GM21381 (cell line): Measurements from ENCODE around the gene ANGPTL4.
"Not testable (repeated sequence)": the region's sequence is repeated elsewhere in the genome, so short reads cannot be mapped to it uniquely, and the experiment has no call there.

Source experiments
- ATAC-seq: cut with Tn5 transposase; IDR thresholded peaks from one replicate; pipeline ENCODE4 v1.9.1; 2021; ENCODE audit warnings: mild to moderate bottlenecking, moderate library complexity; ENCODE audit not compliant: unreplicated experiment

Gene ANGPTL4

DNA sequence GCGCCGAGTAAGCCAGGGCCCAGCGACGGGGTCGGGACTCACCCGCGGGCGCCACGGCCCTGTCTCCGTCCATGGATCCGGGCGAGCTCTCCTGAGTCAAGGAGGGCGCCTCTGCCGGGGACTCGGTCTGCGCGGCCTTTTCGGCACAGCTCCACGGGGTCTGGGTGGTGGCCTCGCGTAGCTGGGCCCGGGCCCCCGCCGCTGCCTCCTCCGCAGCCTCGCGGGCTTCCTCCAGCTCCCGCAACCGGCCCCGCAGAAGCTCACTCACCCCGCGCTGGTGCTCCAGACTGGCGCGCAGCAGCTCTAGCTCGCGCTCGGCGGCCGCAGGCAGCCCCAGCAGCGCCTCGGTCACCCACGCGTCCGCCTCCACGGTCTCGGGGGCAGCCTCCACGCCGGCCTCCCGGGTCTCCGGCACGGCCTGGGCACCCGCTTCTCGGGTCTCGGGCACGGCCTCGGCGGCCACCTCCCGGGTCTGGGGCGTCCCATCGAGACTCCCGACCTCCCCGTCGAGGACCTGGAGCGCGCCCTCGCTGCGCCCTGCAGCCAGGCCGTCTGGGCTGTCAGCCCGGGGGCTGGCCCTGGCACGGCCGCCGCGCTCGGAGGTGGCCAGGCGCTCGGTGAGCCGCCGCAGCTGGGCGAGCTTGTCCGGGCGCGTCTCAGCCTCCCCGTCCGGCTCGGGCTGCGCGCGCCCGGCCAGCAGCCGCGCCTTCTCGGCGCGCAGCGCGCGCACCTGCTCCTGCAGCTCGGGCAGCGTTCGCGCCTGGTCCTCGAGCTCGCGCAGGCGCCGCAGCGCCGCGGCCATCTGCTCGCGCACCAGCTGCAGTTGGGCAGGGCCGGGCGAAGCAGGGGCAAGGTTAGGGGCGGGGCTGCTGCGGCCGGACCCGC, 29.3 kb upstream of the ANGPTL4 start:
- peak; percentile 56 for ATAC-seq

DNA sequence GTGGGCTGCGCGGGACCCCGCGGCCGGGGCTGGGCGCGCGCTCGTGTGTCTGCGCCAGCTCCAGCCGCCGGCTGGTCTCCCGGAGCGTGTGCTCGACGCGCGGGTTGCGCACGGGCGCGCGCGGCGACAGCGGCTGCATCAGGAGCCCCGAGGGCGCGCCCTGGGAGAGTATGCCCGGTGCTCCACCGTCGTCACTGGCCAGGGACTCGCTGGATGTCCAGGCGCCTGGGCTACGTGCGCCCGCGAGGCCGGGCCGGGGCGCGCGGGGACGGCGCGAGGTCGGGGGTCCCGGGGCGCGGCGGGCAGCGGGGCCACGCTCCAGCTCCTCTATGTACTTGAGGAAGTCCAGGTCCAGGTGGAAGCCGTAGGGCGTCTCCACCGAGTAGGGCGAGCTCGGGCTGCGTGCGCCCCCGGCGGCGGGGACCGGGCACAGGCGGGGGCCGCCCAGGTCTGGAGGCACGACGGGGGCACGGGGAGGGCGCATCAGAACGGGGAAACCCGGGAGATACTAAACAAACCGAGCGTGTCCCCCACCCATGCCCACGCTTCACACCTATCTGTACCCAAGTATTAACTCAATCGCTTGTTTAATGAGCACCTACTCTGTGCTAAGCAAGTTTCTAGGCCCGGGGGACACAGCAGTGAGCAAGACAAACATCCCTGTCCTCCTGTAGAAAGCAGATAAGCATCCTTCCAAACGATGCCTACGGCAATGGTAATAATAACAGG, 28.4 kb upstream of the ANGPTL4 start:
- ATAC-seq = peak; percentile 36

DNA sequence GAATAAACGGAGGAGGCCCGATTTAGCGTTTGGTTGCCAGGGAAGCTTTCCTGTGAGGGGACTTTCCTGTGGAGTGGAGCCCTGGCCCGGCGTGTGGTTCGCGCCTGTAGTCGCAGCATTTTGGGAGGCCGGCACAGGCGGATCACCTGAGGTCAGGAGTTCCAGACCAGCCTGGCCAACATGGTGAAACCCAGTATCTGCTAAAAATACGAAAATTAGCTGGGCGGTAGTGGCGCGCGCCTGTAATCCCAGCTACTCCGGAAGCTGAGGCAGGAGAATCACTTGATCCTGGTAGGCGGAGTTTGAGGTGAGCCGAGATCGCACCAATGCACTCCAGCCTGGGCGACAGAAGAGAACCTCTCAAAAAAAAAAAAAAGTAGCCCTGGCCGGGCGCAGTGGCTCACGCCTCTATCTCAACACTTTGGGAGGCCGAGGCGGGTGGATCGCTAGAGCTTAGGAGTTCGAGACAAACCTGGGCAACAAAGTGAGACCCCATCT, 27.8 kb upstream of the ANGPTL4 start:
- no peak for ATAC-seq

DNA sequence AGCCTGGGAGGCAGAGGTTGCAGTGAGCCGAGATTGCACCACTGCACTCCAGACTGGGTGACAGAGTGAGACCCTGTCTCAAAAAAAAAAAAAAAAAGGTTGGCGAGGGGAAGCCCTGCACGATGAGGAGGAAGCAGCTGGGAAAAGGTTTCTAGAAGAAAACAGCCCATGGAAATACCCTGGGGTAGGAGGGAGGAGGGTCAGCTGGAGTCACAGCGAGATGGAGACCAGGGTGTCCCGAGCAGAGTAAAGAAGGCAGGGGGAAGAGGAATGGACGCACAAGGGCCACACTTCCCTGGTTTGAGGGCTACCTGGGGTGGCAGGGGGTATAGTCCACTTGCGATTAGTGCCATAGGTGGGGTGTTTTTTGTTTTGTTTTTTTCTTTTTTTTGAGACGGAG, 27.3 kb upstream of the ANGPTL4 start:
- no peak for ATAC-seq

DNA sequence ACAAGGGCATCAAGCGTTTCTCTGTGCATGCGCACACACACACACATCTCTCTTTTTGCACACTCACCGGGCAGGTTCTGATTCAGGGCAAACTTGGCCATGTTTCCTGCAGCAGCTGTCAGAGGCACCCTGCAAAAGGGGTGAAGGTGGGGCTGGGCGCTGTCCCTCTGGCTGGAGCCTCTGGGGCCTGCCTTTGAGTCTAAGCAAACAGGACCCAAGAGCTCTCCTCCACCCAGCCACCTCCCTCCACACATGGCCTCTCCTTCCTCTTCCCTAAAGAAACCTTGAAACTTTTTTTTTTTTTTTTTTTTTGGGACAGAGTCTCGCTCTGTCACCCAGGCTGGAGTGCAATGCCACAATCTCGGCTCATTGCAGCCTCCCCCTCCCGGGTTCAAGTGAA, 26.2 kb upstream of the ANGPTL4 start:
- ATAC-seq = no peak

DNA sequence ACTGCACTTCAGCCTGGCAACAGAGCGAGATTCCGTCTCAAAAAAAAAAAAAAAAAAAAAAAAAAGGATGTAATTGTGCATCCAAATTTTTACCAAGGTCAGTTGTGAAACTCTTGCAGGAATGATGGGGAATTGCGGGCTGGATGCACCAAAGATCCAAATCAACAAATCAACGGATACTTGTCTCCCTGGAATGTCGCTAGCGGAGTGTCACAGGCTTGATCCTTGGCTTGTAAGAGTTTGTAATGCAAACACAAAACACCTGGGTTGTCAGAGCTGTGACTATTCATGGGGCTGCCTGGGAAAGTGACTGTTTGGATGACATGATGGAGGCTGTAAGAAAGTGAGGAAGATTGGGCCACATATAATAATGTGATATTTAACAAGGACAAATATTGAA, 25.1 kb upstream of the ANGPTL4 start:
- ATAC-seq = no peak

DNA sequence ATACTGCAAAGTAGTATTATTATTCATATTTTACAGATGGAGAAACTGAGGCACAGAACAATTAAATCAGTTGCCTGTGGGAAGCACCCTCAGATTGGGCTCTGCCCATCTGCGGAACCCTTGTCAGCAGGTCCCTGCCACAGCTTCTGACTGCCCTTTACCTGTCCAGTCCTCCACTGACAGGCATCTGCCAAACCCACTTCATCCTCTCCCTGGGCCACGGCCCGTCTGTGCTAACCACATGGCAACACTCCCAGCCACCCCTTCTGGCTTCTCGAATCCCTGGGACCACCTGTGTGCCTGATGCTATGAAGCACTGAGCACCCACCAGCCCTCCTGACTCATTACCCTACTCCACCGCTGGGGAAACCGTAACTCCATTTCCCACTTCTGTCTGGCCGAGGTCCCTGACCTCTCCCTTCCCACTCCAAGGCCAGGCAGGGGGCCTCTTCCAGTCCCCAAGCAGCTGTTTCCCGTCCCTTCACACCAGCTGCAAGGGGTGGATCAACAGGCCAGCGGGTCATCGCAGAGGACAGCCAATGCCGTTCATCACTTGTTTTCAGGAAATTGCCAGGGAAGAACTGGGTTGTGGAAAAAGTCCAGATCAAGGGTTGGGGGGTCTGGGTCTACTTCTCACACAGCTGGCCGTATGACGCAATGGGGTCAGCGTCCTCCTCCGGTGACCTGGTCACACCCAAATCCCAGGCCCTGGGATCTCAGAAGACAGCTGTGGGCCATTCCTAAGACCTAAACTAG, 23.4 kb upstream of the ANGPTL4 start:
- no peak for ATAC-seq

DNA sequence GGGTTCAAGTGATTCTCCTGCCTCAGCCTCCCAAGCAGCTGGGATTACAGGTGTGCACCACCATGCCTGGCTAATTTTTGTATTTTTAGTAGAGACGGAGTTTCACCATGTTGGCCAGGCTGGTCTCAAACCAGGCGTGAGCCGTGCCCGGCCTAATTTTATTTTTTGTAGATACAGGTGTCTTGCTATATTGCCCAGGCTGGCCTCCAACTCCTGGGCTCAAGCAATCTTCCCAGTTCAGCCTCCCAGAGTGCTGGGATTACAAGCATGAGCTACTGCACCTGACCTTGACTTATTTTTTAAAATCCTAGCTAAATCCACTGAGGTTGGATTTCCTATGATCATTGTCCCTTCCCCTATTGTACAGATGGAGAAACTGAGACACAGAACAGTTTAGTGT, 22.5 kb upstream of the ANGPTL4 start:
- ATAC-seq = not testable (repeated sequence)

DNA sequence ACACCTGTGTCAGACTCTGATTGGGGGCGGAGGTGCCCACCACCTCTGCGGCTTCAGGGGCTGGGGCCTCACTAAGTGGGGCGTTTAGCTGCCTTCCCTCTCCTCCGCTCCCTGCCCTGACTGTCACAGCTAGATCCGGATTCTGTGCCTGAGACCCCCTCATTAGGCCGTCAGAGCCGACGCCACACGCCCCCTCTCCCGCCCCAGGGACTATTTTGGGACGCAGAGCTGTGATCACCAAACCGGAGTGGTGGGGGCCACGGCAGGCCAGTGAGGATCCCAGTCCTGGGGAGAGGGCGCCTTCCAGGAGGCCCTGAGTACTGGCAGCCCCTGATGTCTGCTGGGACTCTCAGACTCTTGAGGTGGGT, 21.7 kb upstream of the ANGPTL4 start:
- ATAC-seq = no peak

DNA sequence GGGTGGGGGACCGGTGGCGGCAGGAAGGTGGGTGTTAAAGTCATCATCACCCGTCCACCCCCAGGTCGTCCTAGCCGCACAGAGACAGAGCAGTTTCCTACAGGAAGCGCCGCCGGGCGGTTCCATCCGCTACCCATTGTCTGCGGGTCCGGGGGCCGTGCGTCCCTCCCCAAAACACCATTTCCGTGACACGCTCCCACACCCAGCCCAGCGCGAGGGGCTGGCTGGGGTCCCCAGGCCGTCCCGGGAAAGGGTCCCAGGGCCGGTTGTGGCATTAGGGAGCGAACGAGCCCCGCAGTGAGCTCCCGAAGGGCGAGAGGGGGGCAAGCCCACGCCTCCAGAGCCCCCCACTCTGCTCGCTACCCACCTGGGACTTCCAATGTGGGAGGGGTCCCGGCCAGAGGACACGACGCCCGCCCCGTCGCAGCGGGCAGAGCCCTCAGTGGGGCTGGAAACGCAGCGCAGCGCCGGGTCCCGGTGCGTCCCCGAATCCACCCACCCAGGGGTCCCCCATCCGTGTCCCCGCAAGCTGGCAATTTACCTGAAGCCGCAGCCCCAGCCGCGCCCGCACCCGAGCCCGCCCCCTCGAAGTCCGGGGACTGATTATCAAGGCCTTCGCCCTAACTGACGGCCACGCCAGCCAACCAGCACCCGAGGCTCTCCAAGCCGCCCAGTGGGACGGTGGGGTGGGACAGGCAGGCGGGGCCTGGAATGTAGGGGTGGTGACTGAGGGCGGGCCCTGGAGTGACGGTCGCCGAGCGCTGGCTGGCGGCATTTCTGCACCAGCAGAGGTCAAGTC, 21.1 kb upstream of the ANGPTL4 start, which contains the start of gene KANK3:
TSS of gene KANK3 (minus strand) at position 579 of the 799 bp plus-strand sequence. CDS start 5,434 bp downstream, outside the sequence.
- ATAC-seq = peak; percentile 97

DNA sequence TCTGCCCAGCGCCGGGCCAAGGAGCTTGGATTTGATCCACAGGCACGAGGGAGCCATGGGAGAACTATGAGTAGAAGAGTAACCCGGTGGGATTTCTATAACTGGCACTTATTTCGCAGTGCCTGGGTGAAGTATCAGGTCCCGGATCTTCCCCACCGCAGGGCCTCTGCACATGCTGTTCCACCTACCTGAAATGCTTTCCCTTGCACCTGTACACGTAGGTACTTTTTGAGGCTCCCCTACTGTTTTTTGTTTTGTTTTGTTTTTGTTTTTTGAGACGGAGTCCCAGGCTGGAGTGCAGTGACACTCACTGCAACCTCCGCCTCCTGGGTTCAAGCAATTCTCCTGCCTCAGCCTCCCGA, 20.5 kb upstream of the ANGPTL4 start:
- ATAC-seq = no peak

DNA sequence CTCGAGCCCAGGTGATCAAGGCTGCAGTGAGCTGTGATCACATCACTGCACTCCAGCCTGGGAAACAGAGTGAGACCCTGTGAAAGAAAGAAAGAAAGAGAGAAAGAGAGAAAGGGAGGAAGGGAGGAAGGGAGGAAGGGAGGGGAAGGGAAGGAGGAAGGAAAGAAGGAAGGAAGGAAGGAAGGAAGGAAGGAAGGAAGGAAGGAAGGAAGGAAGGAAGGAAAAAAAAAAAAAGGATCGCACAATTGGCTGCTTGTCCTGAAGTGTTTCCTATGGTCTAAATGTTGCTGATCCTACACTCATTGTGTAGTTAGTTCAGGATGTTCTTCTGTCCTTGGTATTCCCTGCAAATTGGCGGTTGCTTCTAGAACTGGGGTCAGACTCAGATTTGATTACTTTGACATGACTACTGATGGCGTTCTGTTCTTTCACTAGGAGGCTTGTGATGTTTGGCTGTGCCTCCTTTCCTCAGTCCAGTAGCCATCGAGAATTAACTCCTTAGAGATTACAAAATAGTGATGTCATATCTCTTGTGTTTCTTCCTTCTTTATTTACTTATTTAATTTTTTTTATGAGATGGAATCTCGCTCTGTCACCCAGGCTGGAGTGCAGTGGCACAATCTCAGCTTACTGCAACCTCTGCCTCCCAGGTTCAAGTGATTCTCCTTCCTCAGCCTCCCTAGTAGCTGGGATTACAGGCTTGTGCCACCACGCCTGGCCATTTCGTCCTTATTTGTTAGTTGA, 14.2 kb upstream of the ANGPTL4 start:
- ATAC-seq = not testable (repeated sequence)

DNA sequence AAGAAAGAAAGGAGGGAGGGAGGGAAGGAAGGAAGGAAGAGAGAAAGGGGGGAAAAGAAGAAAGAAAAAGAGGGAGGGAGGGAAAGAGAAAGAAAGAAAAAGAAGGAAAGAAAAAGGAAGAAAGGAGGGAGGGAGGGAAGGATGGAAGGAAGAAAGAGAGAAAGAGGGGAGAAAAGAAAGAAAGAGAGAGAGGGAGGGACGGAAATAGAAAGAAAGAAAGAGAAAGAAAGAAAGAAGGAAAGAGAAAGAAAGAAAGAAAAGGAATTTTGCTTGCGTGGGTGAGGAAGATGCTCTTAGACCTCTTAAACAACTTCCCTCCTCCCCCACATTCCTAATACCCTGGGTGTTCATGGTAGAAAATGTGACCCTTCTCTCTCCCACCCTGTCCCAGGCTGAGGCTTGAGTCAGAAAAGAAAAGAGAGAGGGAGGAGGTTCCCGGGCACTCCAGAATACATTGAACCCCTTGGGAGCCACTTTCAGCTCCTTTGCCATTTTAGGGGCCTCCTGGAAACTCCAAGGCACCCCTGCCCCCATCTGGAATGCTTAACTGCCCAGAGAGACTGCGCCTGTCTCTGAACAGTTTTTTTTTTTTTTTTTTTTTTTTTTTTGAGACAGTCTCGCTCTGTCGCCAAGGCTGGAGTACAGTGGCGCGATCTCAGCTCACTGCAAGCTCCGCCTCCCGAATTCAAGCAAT, 11.7 kb upstream of the ANGPTL4 start:
- no peak for ATAC-seq

DNA sequence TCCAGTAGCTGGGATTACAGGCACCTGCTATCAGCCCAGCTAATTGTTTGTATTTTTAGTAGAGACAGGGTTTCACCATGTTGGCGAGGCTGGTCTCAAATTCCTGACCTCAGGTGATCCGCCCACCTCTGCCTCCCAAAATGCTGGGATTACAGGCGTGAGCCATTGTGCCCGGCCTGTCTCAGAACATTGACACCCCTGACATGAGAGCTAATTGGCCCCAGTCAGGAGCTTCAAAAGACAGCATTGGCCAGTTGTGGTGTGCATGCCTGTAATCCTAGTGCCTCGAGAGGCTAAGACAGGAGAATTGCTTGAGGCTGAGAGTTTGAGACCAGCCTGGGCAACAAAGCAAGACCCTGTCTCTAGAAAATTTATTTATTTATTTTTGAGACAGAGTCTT, 11.1 kb upstream of the ANGPTL4 start:
- not testable (repeated sequence) for ATAC-seq

DNA sequence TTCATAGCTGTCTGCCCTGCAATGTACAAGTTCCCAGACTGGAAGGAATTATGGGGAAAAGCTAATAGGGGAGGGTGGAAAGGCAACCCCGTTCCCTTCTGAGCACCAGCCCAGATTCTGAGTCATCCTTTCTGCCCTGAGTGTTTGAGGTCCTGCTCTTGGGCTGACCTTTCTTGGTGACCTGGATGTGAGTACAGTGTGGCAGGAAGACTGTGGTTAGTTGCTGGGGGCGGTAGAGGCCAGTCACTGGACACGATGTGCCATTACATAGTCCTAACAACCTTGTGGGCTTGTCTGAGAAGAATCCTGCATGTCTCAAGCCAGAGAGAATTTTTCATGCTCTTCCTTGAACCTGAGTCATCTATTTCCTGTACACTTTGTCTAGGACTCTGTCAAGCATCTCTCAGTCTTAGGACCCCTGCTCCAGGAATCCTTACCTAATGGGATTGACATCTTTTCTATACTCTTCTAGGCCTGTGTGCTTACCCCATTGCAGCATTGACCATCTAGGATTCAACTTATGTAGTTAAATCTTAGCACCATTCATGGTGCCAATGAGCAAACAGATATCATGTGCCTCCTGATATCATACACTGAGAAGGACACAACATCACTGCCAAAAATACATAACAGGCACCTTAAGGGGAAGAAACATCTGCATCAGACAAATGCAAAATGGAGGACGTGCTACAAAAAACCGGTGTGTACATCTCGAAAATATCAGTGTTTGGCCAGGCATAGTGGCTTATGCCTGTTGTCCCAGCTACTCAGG, 8.1 kb upstream of the ANGPTL4 start:
- ATAC-seq = no peak

DNA sequence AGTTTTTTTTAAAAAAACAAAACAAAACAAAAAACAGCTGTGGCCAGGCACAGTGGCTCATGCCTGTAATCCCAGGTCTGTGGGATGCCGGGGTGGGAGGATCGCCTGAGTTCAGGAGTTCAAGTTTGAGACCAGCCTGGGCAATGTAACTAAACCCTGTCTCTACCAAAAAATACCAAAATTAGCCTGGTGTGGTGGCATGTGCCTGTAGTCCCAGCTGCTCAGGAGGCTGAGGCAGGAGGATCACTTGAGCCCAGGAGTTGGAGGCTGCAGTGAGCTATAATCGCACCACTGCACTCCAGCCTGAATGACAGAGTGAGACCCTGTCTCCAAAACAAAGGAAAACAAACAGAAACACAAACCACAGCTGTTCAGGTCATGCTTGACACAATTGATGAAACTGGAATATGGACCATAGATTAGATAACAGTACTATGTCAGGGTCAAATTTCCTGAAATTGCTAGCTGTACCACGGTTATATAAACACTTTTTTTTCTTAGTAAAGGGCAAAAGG, 6.9 kb upstream of the ANGPTL4 start:
- no peak for ATAC-seq

DNA sequence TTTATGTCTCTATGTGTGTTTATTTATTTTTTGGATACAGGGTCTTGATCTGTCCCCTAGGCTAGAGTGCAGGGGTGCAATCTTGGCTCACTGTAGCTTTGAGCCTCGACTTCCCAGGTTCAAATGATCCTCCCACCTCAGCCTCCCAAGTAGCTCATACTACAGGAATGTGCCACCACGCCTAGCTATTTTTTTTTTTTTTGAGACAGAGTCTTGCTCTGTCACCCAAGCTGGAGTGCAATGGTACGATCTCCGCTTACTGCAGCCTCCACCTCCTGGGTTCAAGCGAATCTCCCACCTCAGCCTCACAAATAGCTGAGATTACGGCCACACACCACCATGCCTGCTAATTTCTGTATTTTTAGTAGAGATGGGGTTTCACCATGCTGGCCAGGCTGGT, 5.0 kb upstream of the ANGPTL4 start:
- ATAC-seq = no peak

DNA sequence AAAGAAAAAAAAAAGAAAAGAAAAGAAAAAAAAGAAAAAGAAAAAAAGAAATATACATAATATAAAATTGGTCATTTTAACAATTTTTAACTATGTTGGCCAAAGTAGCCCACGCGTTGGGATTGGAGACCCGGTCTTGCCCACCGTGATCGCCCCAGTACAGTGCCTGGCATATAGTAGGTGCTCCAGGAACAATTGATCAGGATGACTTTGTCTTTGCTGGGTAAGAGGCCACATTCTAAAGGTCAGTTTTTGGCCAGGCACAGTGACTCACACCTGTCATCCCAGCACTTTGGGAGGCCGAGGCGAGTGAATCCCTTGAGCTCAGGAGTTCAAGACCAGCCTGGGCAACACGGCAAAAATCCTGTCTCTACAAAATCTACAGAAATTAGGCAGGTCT, 3.8 kb upstream of the ANGPTL4 start:
- ATAC-seq = no peak
